Endometrium (tissue), 2 donors: Measurements from ENCODE around the gene KANSL1L.
"Not testable (repeated sequence)": the region's sequence is repeated elsewhere in the genome, so short reads cannot be mapped to it uniquely, and the experiment has no call there.

ENCODE experiments used
- FAIRE-seq: peaks from 2 replicates; lab custom pipeline; 2012; peaks lifted over from hg19 to GRCh38; lab: Jason Lieb, UNC
- donor health status: control.
- donor health status: control.

KANSL1L gene

GRCh38 chr2:210177115-210177514 lies 5.9 kb upstream of the KANSL1L start:
- FAIRE-seq, result not testable (repeated sequence)

GRCh38 chr2:210174086-210174485 lies 2.9 kb upstream of the KANSL1L start:
- FAIRE-seq, result no peak

GRCh38 chr2:210172219-210172575 lies 988 bp upstream of the KANSL1L start:
- no peak for FAIRE-seq

- FAIRE-seq, result peak; percentile 55
Observed at GRCh38 chr2:210170446-210171303, 534 bp downstream of the KANSL1L start.

GRCh38 chr2:210170196-210170445 lies 1.1 kb downstream of the KANSL1L start:
- FAIRE-seq, result no peak

- no peak for FAIRE-seq
Observed at GRCh38 chr2:210169516-210170195, 1.6 kb downstream of the KANSL1L start.

- no peak for FAIRE-seq
Observed at GRCh38 chr2:210167227-210167626, 4.0 kb downstream of the KANSL1L start.

- no peak for FAIRE-seq
Observed at GRCh38 chr2:210162466-210163124, 8.6 kb downstream of the KANSL1L start.

- no peak for FAIRE-seq
Observed at GRCh38 chr2:210159059-210159458, 12.2 kb downstream of the KANSL1L start.

- FAIRE-seq, result no peak
Observed at GRCh38 chr2:210158236-210158635, 13.0 kb downstream of the KANSL1L start.

- no peak for FAIRE-seq
Observed at GRCh38 chr2:210157526-210157925, 13.7 kb downstream of the KANSL1L start.

GRCh38 chr2:210147614-210148013 lies 23.6 kb downstream of the KANSL1L start:
- no peak for FAIRE-seq

GRCh38 chr2:210132239-210132638 lies 39.0 kb downstream of the KANSL1L start:
- no peak for FAIRE-seq

- FAIRE-seq, result no peak
Observed at GRCh38 chr2:210128961-210129360, 42.2 kb downstream of the KANSL1L start.

GRCh38 chr2:210113614-210114235 lies 57.5 kb downstream of the KANSL1L start:
- no peak for FAIRE-seq

- FAIRE-seq, result no peak
Observed at GRCh38 chr2:210112871-210113270, 58.3 kb downstream of the KANSL1L start.

- no peak for FAIRE-seq
Observed at GRCh38 chr2:210099940-210100339, 71.3 kb downstream of the KANSL1L start.

- FAIRE-seq, result no peak
Observed at GRCh38 chr2:210094787-210095186, 76.4 kb downstream of the KANSL1L start.

GRCh38 chr2:210092791-210093190 lies 78.4 kb downstream of the KANSL1L start:
- no peak for FAIRE-seq

GRCh38 chr2:210086930-210087329 lies 84.3 kb downstream of the KANSL1L start:
- FAIRE-seq, result no peak

- no peak for FAIRE-seq
Observed at GRCh38 chr2:210086292-210086691, 84.9 kb downstream of the KANSL1L start.

- peak; percentile 73 for FAIRE-seq
Observed at GRCh38 chr2:210072922-210073509, 98.2 kb downstream of the KANSL1L start.

GRCh38 chr2:210072493-210072892 lies 98.7 kb downstream of the KANSL1L start:
- FAIRE-seq, result no peak
